ENCODE results near the gene SUPT6H. TPM values are rescaled to one million over a fixed set of nuclear protein-coding genes. Genes with fewer than 3 reads are reported as not detected.

SUPT6H gene
- total RNA-seq, 4 donors from 2014 or later, result 47.2 to 86.7 (median 71.3) TPM

GRCh38 chr17:28667870-28668269, 5.9 kb downstream of the SUPT6H start:
- DNase-seq (ENCODE audit: low spot score in 2 of 2), result peak in 1 of 2 donors; percentile 12
- TF ChIP-seq POLR2A (IDR thresholded peaks at IDR 0.05) (no peak), CTCF (IDR thresholded peaks at IDR 0.05) (no peak)
- intact Hi-C loops (cut with DNase I; ENCODE audit: low total_unique reads), result no loop called here
- no peak overlapping the region for H3K4me3 ChIP-seq (ENCODE audit: low read depth, poor library complexity, severe bottlenecking)
- WGBS, 2 donors, result 36 to 56% methylated on average over 1 of the region's 1 CpG

GRCh38 chr17:28669918-28670317, 7.9 kb downstream of the SUPT6H start:
- TF ChIP-seq POLR2A (IDR thresholded peaks at IDR 0.05), result no peak
- no peak for TF ChIP-seq CTCF (IDR thresholded peaks at IDR 0.05)
- WGBS, 2 donors, result 86 to 90% methylated on average over 1 of the region's 1 CpG
- H3K4me3 ChIP-seq (ENCODE audit: low read depth, poor library complexity, severe bottlenecking), result no peak overlapping the region
- intact Hi-C loops (cut with DNase I; ENCODE audit: low total_unique reads), result no loop called here
- DNase-seq (ENCODE audit: low spot score in 2 of 2), result peak in 1 of 2 donors; percentile 5

- DNase-seq (ENCODE audit: low spot score in 2 of 2), result peak in 1 of 2 donors; percentile 61
- no peak overlapping the region for H3K4me3 ChIP-seq (ENCODE audit: low read depth, poor library complexity, severe bottlenecking)
- intact Hi-C loops (cut with DNase I; ENCODE audit: low total_unique reads), result no loop called here
- WGBS, 2 donors, result 74 to 75% methylated on average over 3 of the region's 3 CpGs
- no peak for TF ChIP-seq POLR2A (IDR thresholded peaks at IDR 0.05)
- TF ChIP-seq CTCF (IDR thresholded peaks at IDR 0.05), result no peak
Observed at GRCh38 chr17:28675490-28675889, 13.5 kb downstream of the SUPT6H start.

GRCh38 chr17:28675980-28676379, 14.0 kb downstream of the SUPT6H start:
- H3K4me3 ChIP-seq (ENCODE audit: low read depth, poor library complexity, severe bottlenecking), result no peak overlapping the region
- intact Hi-C loops (cut with DNase I; ENCODE audit: low total_unique reads), result no loop called here
- 80 to 85% methylated on average over 7 of the region's 7 CpGs for WGBS, 2 donors
- no peak for TF ChIP-seq POLR2A (IDR thresholded peaks at IDR 0.05)
- TF ChIP-seq CTCF (IDR thresholded peaks at IDR 0.05), result no peak
- DNase-seq (ENCODE audit: low spot score in 2 of 2), result peak in 1 of 2 donors; percentile 14

- no peak for TF ChIP-seq POLR2A (IDR thresholded peaks at IDR 0.05)
- TF ChIP-seq CTCF (IDR thresholded peaks at IDR 0.05), result no peak
- peak in 1 of 2 donors; percentile 32 for DNase-seq (ENCODE audit: low spot score in 2 of 2)
- 87 to 92% methylated on average over 11 of the region's 11 CpGs for WGBS, 2 donors
- no peak overlapping the region for H3K4me3 ChIP-seq (ENCODE audit: low read depth, poor library complexity, severe bottlenecking)
- intact Hi-C loops (cut with DNase I; ENCODE audit: low total_unique reads), result no loop called here
Observed at GRCh38 chr17:28682655-28683054, 20.6 kb downstream of the SUPT6H start.

GRCh38 chr17:28684963-28685362, 23.0 kb downstream of the SUPT6H start:
- intact Hi-C loops (cut with DNase I; ENCODE audit: low total_unique reads), result no loop called here
- no peak overlapping the region for H3K4me3 ChIP-seq (ENCODE audit: low read depth, poor library complexity, severe bottlenecking)
- no peak for TF ChIP-seq CTCF (IDR thresholded peaks at IDR 0.05)
- no peak for TF ChIP-seq POLR2A (IDR thresholded peaks at IDR 0.05)
- DNase-seq (ENCODE audit: low spot score in 2 of 2), result peak in 1 of 2 donors; percentile 48
- WGBS, 2 donors, result 56 to 69% methylated on average over 3 of the region's 3 CpGs
